Measurements from ENCODE around the gene MATR3.
"Not testable (repeated sequence)": the region's sequence is repeated elsewhere in the genome, so short reads cannot be mapped to it uniquely, and the experiment has no call there.

MATR3 gene

DNA sequence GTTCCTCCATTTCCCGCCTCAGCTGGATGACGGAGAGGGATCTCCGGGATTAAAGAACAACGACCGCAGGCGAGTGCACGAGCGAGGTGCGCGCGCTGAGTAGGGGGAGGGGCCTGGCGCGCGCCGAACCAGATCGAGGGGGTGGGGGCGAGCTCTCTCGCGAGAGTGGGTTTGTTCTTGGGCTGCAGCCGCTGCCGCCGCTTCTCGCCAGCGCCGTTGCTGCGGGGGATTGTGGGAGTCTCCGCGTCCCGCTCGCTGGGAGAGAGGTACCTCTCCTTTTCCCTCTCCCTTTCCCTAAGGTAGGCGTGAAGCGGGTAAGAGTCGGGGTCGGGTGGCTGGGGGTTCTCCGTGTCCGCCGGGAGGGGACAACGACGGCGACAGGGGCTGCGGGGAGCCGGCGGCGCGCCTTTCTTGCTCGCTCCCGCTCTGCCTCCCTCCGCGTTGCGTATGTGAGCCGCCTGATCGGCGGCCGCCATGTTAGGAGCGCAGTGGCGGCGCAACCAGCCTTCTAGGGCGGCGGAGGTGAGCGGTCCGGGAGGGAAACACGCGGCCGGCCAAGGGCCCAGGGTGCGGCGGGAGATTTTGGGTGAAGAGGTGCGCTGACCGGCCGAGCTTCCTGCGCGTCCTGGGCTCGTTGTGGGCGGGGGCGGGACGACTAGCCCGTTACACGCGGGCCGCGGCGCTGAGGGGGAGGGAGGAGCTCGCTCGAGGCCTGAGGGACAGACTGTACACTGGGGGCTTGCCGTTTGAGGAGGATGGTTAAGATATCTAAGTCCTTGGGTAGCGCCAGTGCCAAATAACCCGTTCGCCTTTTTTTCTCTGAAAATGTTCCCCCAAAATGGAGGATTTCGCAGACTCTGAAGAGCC is at the start of gene MATR3:
TSS of gene MATR3 (plus strand) at position 234 of the 867 bp plus-strand sequence. CDS start 13,676 bp downstream, outside the sequence.
- peak; percentile 92 to 93 for DNase-seq (ENCODE audit: low read depth in 2 of 2)

- no peak for DNase-seq (ENCODE audit: low read depth in 2 of 2)
Measured at GRCh38 chr5:139245637-139246339, 47.8 kb upstream of the MATR3 start.

DNA sequence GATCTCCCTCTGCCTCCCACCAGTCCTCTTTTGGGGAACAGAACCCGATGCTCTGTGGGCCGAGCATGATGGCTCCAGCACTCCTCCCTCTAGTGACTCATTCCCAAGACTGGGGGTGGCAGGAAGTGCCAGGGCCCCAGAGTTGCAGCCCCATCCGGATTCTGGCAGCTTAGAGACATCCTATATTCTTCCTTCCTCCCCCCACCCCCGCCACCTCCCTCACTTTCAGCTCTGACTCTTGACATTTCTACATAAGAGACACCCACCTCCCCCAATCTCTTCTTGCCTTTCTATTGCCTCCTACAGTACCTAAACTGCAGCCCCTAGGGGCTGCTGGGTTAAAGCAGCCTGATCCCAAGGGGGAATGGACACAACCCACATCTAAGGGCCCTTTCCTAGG is 47.1 kb upstream of the MATR3 start:
- DNase-seq (ENCODE audit: low read depth in 2 of 2): peak; percentile 42 to 54

DNA sequence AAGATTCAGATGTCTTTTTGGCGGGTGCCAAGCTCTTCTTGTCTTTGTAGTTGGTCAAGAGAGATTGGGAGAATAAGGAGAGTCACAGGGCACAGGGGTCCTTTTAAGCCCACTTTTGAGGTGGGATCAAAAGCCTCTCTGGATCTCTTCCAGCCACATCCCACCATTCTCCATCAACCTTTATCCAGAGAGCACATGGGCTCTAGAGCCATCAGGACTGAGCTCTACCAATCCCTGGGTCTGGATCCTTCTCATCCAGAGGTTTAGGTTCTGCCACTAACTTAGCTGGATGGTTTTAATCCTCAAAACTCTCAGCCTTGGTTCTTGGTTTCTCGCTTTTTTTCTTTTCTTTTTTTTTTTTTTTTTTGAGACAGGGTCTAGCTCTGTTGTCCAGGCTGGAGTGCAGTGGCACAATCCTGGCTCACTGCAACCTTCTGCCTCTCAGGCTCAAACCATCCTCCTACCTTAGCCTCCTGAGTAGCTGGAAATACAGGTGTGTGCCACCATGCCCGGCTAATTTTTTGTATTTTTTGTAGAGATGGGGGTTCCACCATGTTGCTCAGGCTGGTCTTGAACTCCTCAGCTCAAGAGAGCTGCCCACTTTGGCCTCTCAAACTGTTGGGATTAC is 44.6 kb upstream of the MATR3 start:
- DNase-seq (ENCODE audit: low read depth in 2 of 2): no peak

GRCh38 chr5:139251281-139251687 is 42.3 kb upstream of the MATR3 start:
- no peak for DNase-seq (ENCODE audit: low read depth in 2 of 2)

DNA sequence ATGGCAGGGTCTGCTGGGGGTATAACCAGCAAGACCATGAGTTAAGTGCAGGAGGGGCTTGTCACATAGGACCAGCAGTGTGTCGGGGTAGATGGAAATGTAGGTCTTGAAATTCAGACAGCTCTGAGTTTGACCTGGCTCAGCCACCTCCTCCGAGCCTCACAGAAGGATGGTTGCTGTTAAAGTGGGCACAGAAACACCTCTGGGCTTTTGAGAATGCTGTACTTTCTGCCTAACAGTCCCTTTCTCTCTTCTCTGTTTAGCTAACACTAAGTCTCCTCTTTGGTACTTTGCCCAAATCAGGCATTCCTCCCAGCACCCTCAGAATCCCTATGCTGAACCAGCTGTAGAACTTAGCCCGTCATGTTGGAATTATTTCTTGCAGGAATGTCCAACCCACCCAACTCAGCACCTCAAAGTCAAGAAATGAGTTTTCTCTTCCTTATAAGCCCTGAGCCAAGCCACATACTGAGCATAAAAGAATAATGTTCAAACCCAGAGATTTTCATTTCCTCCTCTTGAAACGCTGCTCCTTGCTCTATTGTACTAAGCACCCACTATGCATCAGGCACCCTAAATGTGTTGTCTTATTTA is 41.7 kb upstream of the MATR3 start:
- no peak for DNase-seq (ENCODE audit: low read depth in 2 of 2)

DNA sequence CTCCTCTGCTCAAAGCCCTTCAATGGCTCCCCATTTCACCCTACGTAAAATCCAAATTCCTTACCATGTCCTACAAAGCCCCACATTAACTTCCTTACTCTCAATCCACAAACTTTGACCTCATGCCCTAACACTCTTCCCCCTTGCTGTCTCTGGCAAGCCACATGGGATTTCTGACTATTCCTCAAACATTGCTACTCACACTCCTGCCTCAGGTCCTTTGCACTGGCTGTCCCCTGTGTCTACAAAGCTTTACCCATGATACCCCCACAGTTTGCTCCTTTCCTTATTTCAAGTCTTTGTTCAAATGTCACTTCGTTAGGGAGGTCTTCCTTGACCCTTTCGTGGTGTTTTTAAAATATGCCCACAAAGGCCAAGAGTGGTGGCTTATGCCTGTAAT is 40.4 kb upstream of the MATR3 start:
- no peak for DNase-seq (ENCODE audit: low read depth in 2 of 2)

DNA sequence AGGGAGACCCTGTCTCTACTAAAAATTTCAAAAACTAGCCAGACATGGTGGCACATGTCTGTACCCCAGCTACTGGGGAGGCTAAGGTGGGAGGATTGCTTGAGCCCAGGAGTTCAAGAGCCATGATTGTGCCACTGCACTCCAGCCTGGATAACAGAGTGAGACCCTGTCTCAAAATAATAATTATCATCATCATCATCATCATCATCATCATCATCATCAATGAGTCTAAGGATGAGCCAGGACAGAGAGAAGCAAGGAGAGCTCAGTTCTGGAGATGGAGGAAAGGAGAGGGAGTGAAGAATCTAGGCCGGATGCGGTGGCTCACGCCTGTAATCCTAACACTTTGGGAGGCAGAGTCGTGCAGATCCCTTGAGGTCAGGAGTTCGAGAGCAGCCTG is 36.7 kb upstream of the MATR3 start:
- DNase-seq (ENCODE audit: low read depth in 2 of 2): no peak

GRCh38 chr5:139262059-139262741 is 31.3 kb upstream of the MATR3 start:
- DNase-seq (ENCODE audit: low read depth in 2 of 2): no peak

GRCh38 chr5:139262742-139263445 is 30.6 kb upstream of the MATR3 start:
- peak; percentile 57 to 66 for DNase-seq (ENCODE audit: low read depth in 2 of 2)

DNA sequence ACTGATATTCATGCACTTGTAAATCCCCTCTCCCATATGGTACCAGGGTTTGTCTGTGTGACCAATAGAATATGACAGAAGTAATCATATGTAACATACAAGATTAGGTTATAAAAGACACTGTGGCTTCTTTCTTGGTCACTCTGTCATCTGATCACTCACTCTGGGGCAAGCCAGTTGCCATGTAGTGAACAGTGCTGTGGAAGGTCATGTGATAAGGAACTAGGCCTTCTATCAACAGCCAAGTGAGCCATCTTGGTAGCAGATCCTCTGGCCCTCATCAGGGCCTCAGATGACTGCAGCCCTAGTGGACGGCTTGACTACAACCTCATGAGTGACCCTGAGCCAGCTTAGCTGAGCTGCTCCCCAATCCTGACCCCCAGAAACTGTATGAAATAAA is 30.0 kb upstream of the MATR3 start:
- no peak for DNase-seq (ENCODE audit: low read depth in 2 of 2)

- DNase-seq (ENCODE audit: low read depth in 2 of 2): no peak
Measured at GRCh38 chr5:139263946-139264345, 29.6 kb upstream of the MATR3 start.

DNA sequence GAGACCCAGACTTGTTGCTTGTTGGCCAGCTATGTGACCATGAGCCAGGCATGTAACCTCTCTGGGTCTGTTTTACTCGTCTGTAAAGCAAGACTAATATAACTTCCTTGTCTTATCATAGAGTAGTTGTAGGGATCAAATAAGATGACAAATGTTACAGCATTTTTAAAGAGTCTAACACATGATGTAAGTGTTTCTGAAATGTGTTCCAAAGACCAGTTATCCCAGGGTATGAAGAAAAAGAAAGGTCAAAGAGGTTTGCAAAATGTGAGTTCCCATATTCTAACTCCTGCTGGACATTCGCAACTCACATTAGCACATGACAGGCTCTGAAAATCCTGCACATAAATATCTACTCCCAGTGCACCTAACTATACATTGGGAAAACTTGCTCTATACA is 28.5 kb upstream of the MATR3 start:
- no peak for DNase-seq (ENCODE audit: low read depth in 2 of 2)

DNA sequence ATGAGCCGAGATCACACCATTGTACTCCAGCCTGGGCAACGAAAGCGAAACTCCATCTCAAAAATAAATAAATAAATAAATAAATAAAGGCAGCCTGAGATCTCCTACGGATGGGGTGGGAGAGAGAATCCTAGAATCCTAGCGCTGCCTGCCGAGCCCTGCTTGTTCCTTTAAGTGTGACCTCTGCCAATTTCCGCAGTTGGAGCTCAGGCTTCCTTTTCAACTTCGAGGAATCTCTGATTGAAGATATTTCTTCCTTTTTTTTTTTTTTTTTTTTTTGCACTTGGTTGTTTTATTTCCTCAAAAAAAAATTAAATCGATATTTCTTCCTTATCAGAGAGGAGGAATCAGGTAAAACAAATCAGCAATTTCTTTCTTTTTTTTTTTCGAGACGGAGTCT is 27.3 kb upstream of the MATR3 start:
- no peak for DNase-seq (ENCODE audit: low read depth in 2 of 2)

- no peak for DNase-seq (ENCODE audit: low read depth in 2 of 2)
Measured at GRCh38 chr5:139267481-139267880, 26.1 kb upstream of the MATR3 start.

- DNase-seq (ENCODE audit: low read depth in 2 of 2): no peak
Measured at GRCh38 chr5:139268364-139269202, 25.0 kb upstream of the MATR3 start.

GRCh38 chr5:139270718-139271117 is 22.8 kb upstream of the MATR3 start:
- DNase-seq (ENCODE audit: low read depth in 2 of 2): not testable (repeated sequence)

DNA sequence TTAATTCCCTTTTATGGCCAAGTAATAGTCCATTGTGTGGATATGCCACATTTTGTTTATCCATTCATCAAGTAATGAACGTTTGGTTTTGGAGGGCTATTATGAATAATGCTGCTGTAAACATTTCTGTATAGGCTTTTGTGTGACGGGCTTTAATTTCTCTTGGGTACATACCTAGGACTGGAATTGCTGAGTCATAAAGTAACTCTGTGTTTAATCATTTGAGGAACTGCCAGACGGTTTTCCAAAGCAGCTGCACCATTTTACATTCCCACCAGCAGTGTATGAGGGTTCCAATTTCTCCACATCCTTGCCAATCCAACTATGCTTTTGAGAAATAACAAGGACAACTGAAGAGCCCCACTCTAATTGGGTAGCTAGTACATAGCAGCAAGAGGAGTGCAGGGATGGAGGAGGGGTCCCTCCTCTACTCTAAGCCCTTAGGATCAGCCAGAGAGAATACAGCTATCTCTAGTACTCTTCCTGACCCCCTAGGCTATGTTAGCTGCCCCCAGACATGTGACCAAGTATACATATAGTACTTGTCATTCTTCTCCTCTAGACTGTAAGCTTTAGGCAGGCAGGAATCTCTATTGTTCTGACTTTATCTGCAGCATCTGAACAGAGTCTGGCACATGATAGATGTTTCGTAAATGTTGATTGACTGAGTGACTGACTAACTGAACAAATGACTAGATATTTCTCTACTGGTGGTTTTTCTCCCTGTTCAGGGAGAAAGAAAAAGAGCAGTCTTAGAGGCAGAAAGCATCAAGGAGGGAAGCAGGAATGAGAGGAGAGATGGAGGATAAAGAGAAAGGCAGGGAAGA is 22.1 kb upstream of the MATR3 start:
- DNase-seq (ENCODE audit: low read depth in 2 of 2): no peak

Data from stimulated activated CD4-positive, alpha-beta T cell treated with anti-CD3 and anti-CD28 coated beads, Interleukin-4, amount 100 ng/mL, for 48 hours (primary cell).